AG04449 (cell line): ENCODE results near the gene HELLS.
A peak's percentile ranks its signal among the peaks of the same experiment; 100 is the strongest.

Source experiments
- CTCF ChIA-PET: fragments of 350-600 bp; formaldehyde crosslinking; extraction: SDS; loops from one replicate; lab custom pipeline; 2021; ENCODE audit warnings: antibody characterized with exemption; lab: Yijun Ruan, JAX
- POLR2A ChIA-PET: fragments of 400-600, 350-600 bp; formaldehyde crosslinking; extraction: SDS; loops from one replicate; lab custom pipeline; 2020; ENCODE audit warnings: antibody characterized with exemption, inconsistent platforms; lab: Yijun Ruan, JAX
- DNase-seq: peaks from one replicate; pipeline ENCODE4 v3.0.0-alpha.2; 2010; ENCODE audit warnings: low read depth, low spot score
- H3K4me3 ChIP-seq: 2 replicates; pipeline ENCODE4 v1.5.1; 2011; ENCODE audit warnings: low read depth, mild to moderate bottlenecking, control low read depth, low read length
- TF ChIP-seq, protein P1 (sequence below): IDR thresholded peaks from one replicate; pipeline ENCODE4 v1.5.1; 2011; ENCODE audit warnings: mild to moderate bottlenecking, moderate library complexity, low read length, control low read depth, inconsistent platforms; ENCODE audit not compliant: insufficient read depth; ENCODE audit errors: missing control alignments

The HELLS gene

DNA sequence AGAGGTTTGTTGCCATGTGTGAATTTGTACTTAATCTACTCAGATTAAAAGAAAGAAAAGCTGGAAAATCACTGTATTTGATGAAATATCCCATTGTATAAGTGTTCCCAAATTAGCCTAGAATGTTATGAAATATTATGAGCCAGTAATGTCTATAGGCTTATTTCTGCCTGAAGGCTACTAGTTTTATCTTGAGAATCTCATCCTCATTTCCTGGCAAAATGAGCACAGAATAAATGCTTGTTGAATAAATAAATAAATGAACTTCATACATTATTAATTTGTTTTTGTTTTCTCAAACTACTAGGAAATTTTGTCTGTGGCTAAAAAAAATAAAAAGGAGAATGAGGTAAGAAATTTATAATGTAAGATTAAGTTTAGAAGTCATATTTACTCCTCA is 25.5 kb downstream of the HELLS start:
- CTCF ChIA-PET = no interaction called here
- POLR2A ChIA-PET = no interaction called here
- TF ChIP-seq, protein P1, sequence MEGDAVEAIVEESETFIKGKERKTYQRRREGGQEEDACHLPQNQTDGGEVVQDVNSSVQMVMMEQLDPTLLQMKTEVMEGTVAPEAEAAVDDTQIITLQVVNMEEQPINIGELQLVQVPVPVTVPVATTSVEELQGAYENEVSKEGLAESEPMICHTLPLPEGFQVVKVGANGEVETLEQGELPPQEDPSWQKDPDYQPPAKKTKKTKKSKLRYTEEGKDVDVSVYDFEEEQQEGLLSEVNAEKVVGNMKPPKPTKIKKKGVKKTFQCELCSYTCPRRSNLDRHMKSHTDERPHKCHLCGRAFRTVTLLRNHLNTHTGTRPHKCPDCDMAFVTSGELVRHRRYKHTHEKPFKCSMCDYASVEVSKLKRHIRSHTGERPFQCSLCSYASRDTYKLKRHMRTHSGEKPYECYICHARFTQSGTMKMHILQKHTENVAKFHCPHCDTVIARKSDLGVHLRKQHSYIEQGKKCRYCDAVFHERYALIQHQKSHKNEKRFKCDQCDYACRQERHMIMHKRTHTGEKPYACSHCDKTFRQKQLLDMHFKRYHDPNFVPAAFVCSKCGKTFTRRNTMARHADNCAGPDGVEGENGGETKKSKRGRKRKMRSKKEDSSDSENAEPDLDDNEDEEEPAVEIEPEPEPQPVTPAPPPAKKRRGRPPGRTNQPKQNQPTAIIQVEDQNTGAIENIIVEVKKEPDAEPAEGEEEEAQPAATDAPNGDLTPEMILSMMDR = no peak
- H3K4me3 ChIP-seq = no peak overlapping the region
- no peak for DNase-seq

DNA sequence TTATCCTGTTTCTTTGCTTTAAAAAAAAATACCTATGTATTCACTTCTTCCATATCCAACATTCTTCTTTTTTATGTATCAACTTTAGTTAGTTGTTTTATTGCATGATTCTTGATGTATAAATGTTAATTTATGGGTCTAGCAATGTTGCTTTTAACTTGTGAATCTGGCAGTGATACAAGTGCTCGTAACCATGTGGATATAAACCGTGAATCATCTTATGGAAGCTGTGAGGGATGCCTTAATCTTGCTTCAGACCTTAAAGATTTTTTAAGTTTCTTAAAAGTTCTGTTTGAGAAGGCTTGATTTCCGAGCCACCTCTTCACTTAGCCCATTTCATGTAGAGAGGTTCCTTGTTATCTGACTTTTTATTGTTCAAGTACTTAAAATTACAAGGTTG is 25.9 kb downstream of the HELLS start:
- TF ChIP-seq, protein P1 = no peak
- ChIA-PET POLR2A (no interaction called here), CTCF (no interaction called here)
- no peak overlapping the region for H3K4me3 ChIP-seq
- peak; percentile 10 for DNase-seq

DNA sequence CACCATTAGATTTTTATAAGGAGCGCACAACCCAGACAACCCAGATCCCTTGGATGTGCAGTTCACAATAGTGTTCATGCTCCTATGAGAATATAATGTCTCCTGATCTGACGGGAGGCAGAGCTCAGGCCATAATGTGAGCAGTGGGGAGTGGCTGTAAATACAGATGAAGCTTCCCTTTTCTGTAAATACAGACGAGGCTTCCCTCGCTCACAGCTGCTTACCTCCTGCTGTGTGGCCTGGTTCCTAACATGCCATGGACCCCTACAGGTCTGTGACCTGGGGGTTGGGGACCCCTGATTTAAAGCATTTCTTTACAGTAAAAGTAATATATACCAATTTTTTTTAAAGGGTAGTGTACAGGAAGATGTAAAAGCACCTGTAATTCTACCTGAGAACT is 33.2 kb downstream of the HELLS start:
- CTCF ChIA-PET = no interaction called here
- POLR2A ChIA-PET = no interaction called here
- no peak for DNase-seq
- H3K4me3 ChIP-seq = no peak overlapping the region
- TF ChIP-seq, protein P1 = no peak

DNA sequence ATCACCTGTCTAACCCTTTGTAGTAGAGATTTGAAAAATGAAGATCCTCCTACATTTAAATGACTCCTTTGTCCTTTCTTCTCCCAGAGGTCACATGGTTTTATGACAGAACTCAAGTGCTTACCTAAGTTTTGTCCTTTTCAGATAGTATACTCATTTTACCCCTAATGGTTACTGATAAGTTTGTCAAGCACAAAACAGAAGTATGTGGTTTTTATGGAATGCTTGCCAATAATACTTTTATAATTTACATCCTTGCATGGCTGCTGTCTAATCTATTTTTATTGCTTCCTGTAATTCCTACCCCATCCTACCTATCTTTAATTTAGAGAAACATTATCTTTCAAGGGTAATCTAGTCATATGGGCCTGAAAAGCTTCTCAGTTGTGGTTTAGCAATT is 37.5 kb downstream of the HELLS start:
- DNase-seq = no peak
- TF ChIP-seq, protein P1 = no peak
- POLR2A ChIA-PET = no interaction called here
- H3K4me3 ChIP-seq = no peak overlapping the region
- CTCF ChIA-PET = no interaction called here

DNA sequence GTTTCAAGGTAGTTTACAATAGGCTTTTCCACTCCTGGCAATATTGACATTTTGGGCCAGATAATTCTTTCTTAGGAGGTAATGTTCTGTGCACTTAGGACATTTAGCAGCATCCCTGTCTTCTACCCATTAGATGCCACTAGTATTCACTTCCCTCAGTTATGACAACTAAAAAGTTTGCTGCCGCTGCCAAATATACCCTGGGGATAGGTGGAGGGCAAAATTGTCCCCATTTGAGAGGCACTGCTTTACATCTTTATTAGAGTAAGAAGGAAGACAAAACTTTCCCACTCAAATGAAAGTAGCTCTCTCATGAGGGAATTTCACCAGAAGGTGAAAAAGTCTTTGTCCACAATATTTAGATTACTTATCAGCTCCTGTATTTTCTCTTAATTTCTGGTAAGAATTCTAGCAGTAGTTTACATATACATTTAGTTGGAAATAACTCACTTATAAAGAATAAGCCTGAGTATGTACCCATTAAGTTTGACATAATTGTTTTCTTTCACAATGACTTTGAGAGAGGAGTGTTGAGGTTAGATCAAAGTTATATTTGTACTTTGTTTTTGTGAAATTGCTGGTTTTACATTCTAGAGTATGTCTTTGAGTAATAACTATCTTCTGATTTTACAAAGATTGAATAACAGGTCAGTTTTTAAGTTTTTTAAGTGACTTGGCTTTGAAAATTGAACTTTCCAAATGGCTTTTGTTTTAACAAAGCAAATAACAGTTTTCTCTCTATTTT is 46.0 kb downstream of the HELLS start:
- DNase-seq = no peak
- no peak overlapping the region for H3K4me3 ChIP-seq
- ChIA-PET CTCF (no interaction called here), POLR2A (no interaction called here)
- TF ChIP-seq, protein P1 = no peak

DNA sequence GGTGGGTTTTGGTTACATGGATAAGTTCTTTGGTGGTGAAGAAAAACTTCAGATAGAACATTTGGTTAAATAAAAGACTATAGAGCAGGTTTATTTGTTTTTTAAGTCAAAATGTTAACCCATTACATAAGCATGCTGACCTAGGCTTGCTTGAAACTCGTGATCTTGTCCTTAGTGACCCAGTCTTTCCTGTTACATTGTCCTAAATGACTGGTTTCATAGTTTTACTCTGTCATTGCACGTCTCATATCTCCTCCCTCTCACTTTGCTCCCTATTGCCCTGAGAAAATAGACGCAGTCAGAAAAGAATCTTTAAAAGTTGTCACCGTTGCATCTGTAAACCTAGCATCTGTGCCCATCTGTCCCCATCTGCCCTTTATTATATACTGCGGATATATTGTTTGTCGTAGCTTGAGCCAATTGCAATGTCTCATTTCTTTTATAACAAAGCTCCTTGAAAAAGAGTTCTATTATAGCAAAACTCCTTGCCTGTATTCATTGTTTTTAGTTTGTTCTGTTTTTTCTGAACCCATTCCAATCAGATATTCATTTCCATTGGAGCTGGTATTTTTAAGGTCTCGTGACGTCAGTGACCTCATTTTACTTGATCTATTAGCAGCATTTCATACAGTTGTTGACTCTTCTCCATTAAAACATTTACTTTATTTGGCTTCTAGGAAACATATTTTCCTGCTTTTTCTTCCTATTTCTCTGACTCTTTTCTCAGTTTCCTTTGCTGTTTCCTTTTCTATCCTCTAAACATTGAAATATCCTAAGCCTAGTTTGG is 57.3 kb downstream of the HELLS start:
- DNase-seq = no peak
- CTCF ChIA-PET = no interaction called here
- H3K4me3 ChIP-seq = no peak overlapping the region
- POLR2A ChIA-PET = no interaction called here
- TF ChIP-seq, protein P1 = no peak
